ENCODE measurements around the gene TRMT10B. TPM values are rescaled to one million over a fixed set of nuclear protein-coding genes. Genes with fewer than 3 reads are reported as not detected.
"Not testable (repeated sequence)": the region's sequence is repeated elsewhere in the genome, so short reads cannot be mapped to it uniquely, and the experiment has no call there.

TRMT10B gene
- total and polyA plus RNA-seq, 8 donors, result 2.7 to 10.5 (median 5.1) TPM

DNA sequence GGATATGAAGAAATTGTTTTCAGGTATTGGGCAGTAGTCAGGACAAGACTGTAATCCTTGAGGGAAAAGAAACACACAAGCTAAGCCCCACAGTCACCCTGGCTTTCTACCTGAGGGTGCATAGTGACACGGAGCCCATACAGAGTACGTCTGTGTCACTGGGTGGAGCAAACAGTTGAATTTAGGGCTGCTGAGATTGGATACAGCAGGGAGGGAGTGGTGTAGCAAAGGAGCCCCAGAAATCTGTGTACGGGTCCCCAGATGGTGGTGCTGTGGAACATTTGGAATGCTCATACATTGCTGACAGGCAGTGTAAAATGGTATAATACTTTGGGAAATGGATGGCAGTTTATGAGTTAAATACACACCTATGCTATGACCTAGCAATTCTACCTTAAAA lies 5.1 kb downstream of the TRMT10B start:
- Histone ChIP-seq H3K27me3 (no peaks in the 10 kb centered on the region), H3K36me3 (peaks cover 0 to 16% (median 13%) of the 10 kb centered on the region in 4 donors), H3K9me3 (no peaks in the 10 kb centered on the region), H3K27ac (no peak overlapping the region), H3K4me1 (peaks cover 9 to 27% (median 20%) of the 10 kb centered on the region in 4 donors), H3K4me3 (no peak overlapping the region)
- WGBS, 5 donors, result 76 to 90% (median 86%) methylated on average over 3 of the region's 3 CpGs
- no peak for DNase-seq
- TF ChIP-seq POLR2A (IDR thresholded peaks at IDR 0.05) (no peak), EP300 (IDR thresholded peaks at IDR 0.05) (no peak), POLR2AphosphoS5 (IDR thresholded peaks at IDR 0.05) (no peak), CTCF (IDR thresholded peaks at IDR 0.05) (no peak)
- intact Hi-C loops (cut with DNase I; ENCODE audit: low total_unique reads), result no loop called here

DNA sequence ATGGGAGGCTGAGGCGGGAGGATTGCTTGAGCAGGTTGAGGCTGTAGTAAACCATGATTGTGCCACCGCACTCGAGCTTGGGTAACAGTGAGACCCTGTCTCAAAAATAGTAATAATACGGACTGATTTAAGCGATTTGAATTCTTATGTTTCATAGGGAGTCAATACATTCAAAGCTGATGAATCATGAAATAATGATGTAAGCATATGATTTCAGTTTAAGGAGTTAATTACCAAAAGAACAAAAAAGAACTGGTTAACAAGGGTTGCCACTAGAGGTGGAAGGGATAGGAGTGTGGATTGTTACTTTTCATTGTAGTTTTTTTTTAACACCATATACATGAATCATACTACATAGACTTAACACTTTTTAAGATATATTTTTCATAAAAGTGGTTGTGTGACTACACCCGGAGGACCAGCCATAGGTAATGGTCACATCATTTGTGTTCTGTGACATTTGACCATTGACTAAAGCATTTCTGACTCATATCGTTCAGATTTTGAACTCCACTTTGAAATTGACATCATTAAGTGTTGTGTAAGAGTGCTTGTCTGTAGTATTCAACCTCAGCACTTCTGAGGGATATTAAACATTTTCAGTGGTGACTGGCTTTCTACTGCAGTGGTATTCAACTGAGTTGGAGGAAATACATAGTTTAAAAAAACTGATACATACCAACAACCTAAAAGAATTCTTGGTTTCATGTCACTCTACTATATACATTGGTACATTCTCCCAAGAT lies 7.0 kb downstream of the TRMT10B start:
- intact Hi-C loops (cut with DNase I; ENCODE audit: low total_unique reads), result no loop called here
- 85 to 93% (median 90%) methylated on average over 7 of the region's 7 CpGs for WGBS, 5 donors
- Histone ChIP-seq H3K9me3 (no peaks in the 10 kb centered on the region), H3K4me1 (peaks cover 0 to 10% (median 4%) of the 10 kb centered on the region in 4 donors), H3K36me3 (peaks cover 0 to 32% (median 27%) of the 10 kb centered on the region in 4 donors), H3K27me3 (no peaks in the 10 kb centered on the region), H3K27ac (no peak overlapping the region), H3K4me3 (no peak overlapping the region)
- TF ChIP-seq EP300 (IDR thresholded peaks at IDR 0.05) (no peak), CTCF (IDR thresholded peaks at IDR 0.05) (no peak)
- DNase-seq, result no peak

- no peak overlapping the region for H3K4me3 ChIP-seq
- WGBS, 5 donors, result 67 to 85% (median 77%) methylated on average over 3 of the region's 3 CpGs
- no peak overlapping the region for H3K27ac ChIP-seq
- H3K36me3 ChIP-seq, result peaks cover 0 to 32% (median 27%) of the 10 kb centered on the region in 4 donors
- TF ChIP-seq EP300 (IDR thresholded peaks at IDR 0.05) (no peak), POLR2AphosphoS5 (IDR thresholded peaks at IDR 0.05) (no peak)
- DNase-seq, result no peak
- intact Hi-C loops (cut with DNase I; ENCODE audit: low total_unique reads), result no loop called here
- no peaks in the 10 kb centered on the region for H3K27me3 ChIP-seq
- H3K9me3 ChIP-seq, result no peaks in the 10 kb centered on the region
- H3K4me1 ChIP-seq, result peaks cover 0 to under 1% (median 0%) of the 10 kb centered on the region in 4 donors
Observed at GRCh38 chr9:37761511-37761910, 7.9 kb downstream of the TRMT10B start.

GRCh38 chr9:37765263-37765662 lies 11.7 kb downstream of the TRMT10B start:
- H3K9me3 ChIP-seq; H3K27ac ChIP-seq; DNase-seq; H3K4me3 ChIP-seq; H3K27me3 ChIP-seq; intact Hi-C loops (cut with DNase I; ENCODE audit: low total_unique reads); H3K4me1 ChIP-seq: not testable (repeated sequence)
- 89 to 99% (median 98%) methylated on average over 5 to 6 of the region's 6 CpGs for WGBS, 5 donors
- peaks cover 7 to 55% (median 44%) of the 10 kb centered on the region in 4 donors for H3K36me3 ChIP-seq

- WGBS, 5 donors, result 90 to 96% (median 91%) methylated on average over 5 of the region's 5 CpGs
- intact Hi-C loops (cut with DNase I; ENCODE audit: low total_unique reads), result no loop called here
Observed at GRCh38 chr9:37769306-37769705, 15.7 kb downstream of the TRMT10B start.

More at GRCh38 chr9:37769306-37769705, 15.7 kb downstream of the TRMT10B start:
- no peaks in the 10 kb centered on the region for H3K4me1 ChIP-seq
- no peaks in the 10 kb centered on the region for H3K27me3 ChIP-seq
- no peak for DNase-seq
- H3K9me3 ChIP-seq, result no peaks in the 10 kb centered on the region
- H3K4me3 ChIP-seq, result no peak overlapping the region
- peaks cover 11 to 74% (median 64%) of the 10 kb centered on the region in 4 donors for H3K36me3 ChIP-seq
- no peak overlapping the region for H3K27ac ChIP-seq
- no peak for TF ChIP-seq POLR2AphosphoS5 (IDR thresholded peaks at IDR 0.05)
- TF ChIP-seq POLR2A (IDR thresholded peaks at IDR 0.05), result no peak
- no peak for TF ChIP-seq EP300 (IDR thresholded peaks at IDR 0.05)
- TF ChIP-seq CTCF (IDR thresholded peaks at IDR 0.05), result no peak

Measured in stomach (tissue), 9 donors.